ENCODE results near the gene SLC6A18. TPM values are rescaled to one million over a fixed set of nuclear protein-coding genes. Genes with fewer than 3 reads are reported as not detected.

SLC6A18 gene
- polyA plus RNA-seq, 1 experiment = not detected

DNA sequence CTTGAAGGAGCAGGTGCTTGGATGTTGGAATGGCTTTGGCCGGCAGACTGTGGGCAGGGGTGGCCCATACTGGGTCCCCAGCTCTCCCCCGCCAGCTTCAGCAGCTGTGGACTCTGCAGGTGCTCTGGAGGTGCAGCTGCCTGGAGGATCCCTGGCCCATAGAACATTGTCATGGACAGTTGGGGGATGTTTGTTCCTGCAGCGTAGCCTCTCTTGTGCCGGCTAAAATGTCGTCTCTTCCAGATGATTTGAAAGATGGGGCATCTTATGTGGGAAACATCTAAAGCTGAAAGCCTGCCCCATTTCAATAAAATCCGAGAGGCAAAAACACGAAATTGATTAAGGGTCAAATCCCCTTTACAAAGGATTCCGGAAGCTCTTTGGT lies 37.2 kb upstream of the SLC6A18 start:
- ChIA-PET POLR2A (no interaction called here), CTCF (interaction anchor here (1.0 to 1.3 kb wide), 2 partner anchors 14 to 264 kb away, joined by 4 to 6 read pairs; no protein-coding TSS in a partner anchor)
- DNase-seq (ENCODE audit: low read depth) = no peak
- no peak overlapping the region for H3K4me3 ChIP-seq (ENCODE audit: low read depth, low read length)
- TF ChIP-seq, protein P1, sequence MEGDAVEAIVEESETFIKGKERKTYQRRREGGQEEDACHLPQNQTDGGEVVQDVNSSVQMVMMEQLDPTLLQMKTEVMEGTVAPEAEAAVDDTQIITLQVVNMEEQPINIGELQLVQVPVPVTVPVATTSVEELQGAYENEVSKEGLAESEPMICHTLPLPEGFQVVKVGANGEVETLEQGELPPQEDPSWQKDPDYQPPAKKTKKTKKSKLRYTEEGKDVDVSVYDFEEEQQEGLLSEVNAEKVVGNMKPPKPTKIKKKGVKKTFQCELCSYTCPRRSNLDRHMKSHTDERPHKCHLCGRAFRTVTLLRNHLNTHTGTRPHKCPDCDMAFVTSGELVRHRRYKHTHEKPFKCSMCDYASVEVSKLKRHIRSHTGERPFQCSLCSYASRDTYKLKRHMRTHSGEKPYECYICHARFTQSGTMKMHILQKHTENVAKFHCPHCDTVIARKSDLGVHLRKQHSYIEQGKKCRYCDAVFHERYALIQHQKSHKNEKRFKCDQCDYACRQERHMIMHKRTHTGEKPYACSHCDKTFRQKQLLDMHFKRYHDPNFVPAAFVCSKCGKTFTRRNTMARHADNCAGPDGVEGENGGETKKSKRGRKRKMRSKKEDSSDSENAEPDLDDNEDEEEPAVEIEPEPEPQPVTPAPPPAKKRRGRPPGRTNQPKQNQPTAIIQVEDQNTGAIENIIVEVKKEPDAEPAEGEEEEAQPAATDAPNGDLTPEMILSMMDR (IDR thresholded peaks at IDR 0.05; ENCODE audit: insufficient read depth, low read depth, low read length) = no peak
- H3K36me3 ChIP-seq (ENCODE audit: control insufficient read depth, insufficient read depth, low read length) = no peaks in the 10 kb centered on the region
- peaks cover 6% of the 10 kb centered on the region for H3K27me3 ChIP-seq (ENCODE audit: control insufficient read depth, insufficient read depth, low read length)

DNA sequence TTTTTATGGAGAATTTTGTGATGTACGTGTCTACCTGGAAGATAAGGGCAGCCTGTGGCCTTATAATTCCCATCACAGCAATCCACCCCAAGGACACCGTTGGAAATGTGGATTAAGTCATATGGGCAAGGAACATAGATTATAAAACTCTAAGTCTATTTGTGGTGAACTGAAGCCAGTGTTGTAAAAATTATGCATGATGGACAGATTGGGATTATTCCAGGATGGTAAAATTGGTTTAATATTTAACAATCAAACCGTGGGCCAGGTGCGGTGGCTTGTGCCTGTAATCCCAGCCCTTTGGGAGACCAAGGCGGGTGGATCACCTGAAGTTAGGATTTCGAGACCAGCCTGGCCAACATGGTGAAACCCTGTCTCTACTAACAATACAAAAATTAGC lies 36.7 kb upstream of the SLC6A18 start:
- ChIA-PET CTCF (interaction anchor here (1.0 to 1.3 kb wide), 2 partner anchors 14 to 265 kb away, joined by 4 to 6 read pairs; no protein-coding TSS in a partner anchor), POLR2A (no interaction called here)
- TF ChIP-seq, protein P1 (IDR thresholded peaks at IDR 0.05; ENCODE audit: insufficient read depth, low read depth, low read length) = no peak
- Histone ChIP-seq H3K27me3 (ENCODE audit: control insufficient read depth, insufficient read depth, low read length) (peaks cover 6% of the 10 kb centered on the region), H3K36me3 (ENCODE audit: control insufficient read depth, insufficient read depth, low read length) (no peaks in the 10 kb centered on the region), H3K4me3 (ENCODE audit: low read depth, low read length) (no peak overlapping the region)
- no peak for DNase-seq (ENCODE audit: low read depth)

DNA sequence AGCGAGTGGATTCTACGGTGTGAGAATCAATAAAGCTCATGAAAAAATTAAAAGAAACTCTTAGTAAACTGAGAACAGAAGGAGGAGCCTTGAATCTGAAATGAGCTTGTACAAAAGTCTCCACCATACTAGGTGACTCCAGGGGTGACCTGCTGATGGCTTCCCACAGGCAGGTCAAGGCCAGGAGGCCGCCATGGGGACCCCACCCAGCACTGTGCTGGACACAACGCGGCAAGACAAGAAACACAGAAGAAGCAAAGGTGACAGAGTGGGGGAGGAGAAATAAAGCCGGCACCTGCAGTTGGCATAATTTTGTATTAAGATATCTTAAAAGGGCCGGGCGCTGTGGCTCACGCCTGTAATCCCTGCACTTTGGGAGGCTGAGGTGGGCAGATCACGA lies 35.9 kb upstream of the SLC6A18 start:
- Histone ChIP-seq H3K4me3 (ENCODE audit: low read depth, low read length) (no peak overlapping the region), H3K27me3 (ENCODE audit: control insufficient read depth, insufficient read depth, low read length) (peaks cover 6% of the 10 kb centered on the region), H3K36me3 (ENCODE audit: control insufficient read depth, insufficient read depth, low read length) (no peaks in the 10 kb centered on the region)
- ChIA-PET POLR2A (no interaction called here), CTCF (interaction anchor here (1.3 kb wide), 1 partner anchor 15 kb away, joined by 3 read pairs; no protein-coding TSS in a partner anchor)
- DNase-seq (ENCODE audit: low read depth) = no peak
- TF ChIP-seq, protein P1 (IDR thresholded peaks at IDR 0.05; ENCODE audit: insufficient read depth, low read depth, low read length) = no peak

DNA sequence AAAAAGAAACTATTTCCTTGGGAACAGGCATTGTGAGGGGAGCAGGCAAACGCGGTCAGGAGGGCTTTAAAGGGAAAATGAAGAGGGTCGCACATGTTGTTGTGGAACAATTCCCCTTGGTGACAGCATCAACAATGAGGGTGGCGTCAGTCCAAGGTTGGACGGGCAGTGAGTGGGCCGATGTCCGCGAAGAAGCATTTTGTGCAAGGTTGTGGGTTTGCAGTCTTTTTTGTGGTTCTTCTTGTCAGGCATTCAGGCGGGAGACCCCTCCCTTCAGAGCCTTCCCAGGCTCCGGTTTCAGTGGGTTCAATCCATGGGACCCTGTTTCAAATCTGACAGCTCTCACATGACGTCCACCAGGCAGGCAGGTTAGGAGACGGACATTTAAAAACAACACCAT lies 34.9 kb upstream of the SLC6A18 start:
- Histone ChIP-seq H3K27me3 (ENCODE audit: control insufficient read depth, insufficient read depth, low read length) (peaks cover 6% of the 10 kb centered on the region), H3K4me3 (ENCODE audit: low read depth, low read length) (no peak overlapping the region), H3K36me3 (ENCODE audit: control insufficient read depth, insufficient read depth, low read length) (no peaks in the 10 kb centered on the region)
- CTCF ChIA-PET = no interaction called here
- TF ChIP-seq, protein P1 (IDR thresholded peaks at IDR 0.05; ENCODE audit: insufficient read depth, low read depth, low read length) = no peak
- POLR2A ChIA-PET = no interaction called here
- no peak for DNase-seq (ENCODE audit: low read depth)

DNA sequence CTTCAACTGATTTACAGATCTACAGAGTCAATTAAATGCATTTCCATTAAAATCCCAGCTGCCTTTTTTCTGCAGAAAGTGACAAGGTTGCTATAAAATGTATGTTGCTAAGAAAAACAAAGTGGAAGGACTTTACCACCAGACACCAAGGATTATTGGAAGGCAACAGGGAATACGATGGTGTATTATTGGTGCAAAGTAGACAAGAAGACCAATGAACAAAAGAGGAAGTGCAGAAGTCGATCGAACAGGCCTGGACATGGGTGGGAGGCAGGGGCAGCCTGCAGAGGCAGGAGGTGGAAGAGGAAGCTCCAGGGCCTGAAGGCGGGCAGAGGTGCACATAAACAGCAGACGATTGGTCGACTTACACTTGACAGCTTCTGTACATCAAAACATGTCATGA lies 34.3 kb upstream of the SLC6A18 start:
- ChIA-PET CTCF (no interaction called here), POLR2A (no interaction called here)
- H3K36me3 ChIP-seq (ENCODE audit: control insufficient read depth, insufficient read depth, low read length) = no peaks in the 10 kb centered on the region
- peaks cover 6% of the 10 kb centered on the region for H3K27me3 ChIP-seq (ENCODE audit: control insufficient read depth, insufficient read depth, low read length)
- no peak for DNase-seq (ENCODE audit: low read depth)
- no peak overlapping the region for H3K4me3 ChIP-seq (ENCODE audit: low read depth, low read length)
- TF ChIP-seq, protein P1 (IDR thresholded peaks at IDR 0.05; ENCODE audit: insufficient read depth, low read depth, low read length) = no peak
